Measurements from ENCODE around the gene CDH4. TPM values are rescaled to one million over a fixed set of nuclear protein-coding genes. Genes with fewer than 3 reads are reported as not detected.

The CDH4 gene
- total RNA-seq, 1 donor from 2014 or later = 0.05 TPM

GRCh38 chr20:61763740-61764400, 511.8 kb downstream of the CDH4 start:
- DNase-seq (no peak), ATAC-seq (ENCODE audit: poor library complexity) (no peak)
- intact Hi-C loops (cut with DNase I) = no loop called here

DNA sequence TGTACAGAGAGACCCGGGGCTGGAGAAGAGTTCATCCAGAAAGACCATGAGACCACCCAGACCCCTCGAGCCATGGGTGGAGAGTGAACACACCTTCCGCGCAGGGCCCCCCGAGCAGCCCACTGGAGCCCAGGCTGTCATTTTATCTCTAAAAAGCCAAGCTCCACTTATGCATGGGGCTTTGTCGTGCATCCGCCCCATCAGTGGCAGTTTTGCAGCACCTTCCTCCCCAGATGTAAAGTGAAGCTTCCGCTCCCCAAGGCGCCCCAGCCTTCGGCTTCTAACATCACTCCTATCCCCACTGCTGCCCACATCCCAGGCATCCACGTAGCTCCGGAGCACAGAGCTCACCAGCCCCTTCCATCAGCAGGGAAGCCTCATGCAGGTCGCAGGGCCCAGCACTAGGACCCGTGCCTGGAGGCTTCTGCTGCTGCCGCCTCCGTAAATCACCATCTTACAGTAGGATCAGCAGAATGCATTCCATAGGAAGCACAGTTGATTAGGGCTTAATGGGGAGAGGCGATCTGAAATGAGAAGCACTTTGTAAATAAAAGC, 512.5 kb downstream of the CDH4 start:
- no peak for ATAC-seq (ENCODE audit: poor library complexity)
- DNase-seq = no peak
- intact Hi-C loops (cut with DNase I) = no loop called here

DNA sequence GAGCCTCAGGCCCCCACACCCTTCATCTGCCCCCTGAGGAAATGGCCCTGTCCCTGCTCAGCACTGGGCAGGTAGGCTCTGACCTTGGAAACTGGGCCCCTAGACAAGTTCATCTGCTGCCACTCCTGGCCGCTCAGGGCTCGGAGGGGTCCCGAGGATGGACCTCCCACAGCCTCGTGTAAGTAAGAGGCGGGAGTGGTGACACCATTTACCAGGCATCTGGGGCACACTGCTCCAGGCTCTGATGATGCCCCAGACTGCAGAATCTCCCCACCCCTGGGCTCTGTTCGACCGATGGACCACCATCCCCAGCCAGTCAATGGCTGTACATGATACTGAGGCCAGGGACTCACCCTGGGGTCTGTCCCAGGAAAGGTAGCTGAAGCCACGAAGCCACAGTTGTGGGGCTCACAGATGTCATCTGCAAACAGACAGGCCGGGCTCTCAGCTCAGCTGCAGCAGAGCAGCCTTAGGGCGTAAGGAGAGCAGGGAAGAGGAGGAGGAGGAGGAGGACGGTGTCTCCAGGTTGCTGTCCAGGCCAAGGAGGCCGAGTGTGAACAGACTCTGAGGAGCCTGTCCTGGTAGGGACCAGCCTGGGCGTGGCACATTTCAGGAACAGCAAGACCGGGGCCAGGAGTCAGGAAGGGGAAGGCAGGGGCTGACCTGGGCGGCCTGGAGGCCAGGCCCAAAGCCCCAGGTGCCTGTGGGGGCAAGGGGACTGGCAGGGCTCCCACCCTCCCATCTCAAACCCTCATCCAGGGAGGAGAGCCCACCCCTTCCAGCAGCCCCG, 513.2 kb downstream of the CDH4 start:
- intact Hi-C loops (cut with DNase I) = no loop called here

DNA sequence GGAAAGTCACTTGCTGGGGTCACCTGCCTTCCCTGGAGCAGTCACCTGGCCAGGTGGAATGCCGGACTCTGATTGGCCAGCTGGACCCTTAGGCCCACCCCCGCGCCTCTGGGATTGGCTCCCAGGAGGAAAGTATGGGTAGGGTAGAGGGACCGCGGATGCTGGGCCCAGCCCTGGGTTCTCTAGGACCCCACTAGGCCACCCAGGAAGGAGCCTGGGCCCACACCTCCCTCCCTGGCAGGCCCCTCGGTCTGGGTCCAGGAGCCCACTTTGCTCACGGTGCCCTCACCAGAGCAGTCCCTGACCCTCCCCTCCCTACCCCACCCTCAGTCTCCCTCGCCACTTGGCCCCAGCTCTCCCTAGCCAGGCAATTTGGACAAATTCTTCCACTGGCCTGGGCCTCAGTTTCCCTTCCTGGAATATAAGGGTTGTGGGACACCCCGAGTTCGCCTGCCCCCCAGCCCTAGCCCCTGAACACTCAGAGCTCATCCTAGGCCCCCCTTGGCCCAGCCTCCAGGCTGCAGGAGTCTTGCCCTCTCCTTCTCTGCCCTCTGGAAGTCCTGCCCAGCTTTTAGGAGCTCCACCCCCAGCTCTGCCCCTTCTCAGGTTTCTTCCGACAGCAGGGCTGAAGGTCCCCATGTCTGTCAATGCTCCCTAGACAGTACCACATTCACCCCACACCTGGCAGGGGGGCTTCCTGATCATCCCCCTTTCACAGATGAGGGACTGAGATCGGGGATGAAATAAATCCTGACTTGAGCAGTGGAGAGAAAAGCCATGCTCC, 514.0 kb downstream of the CDH4 start:
- ATAC-seq (ENCODE audit: poor library complexity) (no peak), DNase-seq (no peak)
- intact Hi-C loops (cut with DNase I) = no loop called here

More for the DNA sequence above, 513.2 kb downstream of the CDH4 start:
- DNase-seq = no peak
- no peak for ATAC-seq (ENCODE audit: poor library complexity)

DNA sequence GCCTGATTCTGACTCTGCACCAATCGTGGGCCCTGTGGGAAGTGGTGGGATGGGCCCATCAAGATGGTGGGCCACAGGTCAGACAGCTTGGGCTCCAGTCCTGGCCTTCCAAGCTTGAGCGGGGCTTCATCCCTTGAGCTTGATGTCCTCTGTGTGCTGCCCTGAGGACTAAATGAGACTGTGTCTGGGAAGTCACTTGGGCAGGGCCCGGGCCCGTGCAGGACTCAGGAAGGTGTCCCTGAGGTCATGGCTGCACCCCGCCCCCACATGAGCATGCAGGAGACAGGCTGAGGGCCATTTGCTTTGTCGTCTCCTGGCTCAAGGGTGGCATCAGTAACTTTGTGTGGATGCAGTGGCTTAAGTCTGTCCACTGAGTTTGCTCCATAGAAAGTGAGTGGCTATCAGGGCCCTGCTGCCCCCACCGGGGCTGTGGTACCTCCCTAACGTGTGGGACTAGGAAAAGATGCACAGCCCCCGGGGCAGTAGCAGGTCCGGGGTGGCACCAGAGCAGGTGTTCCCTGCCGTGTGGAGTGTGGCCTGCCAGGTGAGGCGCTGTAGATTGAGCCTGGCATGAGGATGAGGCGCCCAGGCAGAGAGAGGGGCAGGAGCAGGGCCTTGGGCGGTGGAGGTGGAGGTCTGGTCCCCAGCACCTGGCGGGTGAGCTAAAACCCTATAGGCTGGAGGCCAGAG, 515.0 kb downstream of the CDH4 start:
- ATAC-seq (ENCODE audit: poor library complexity) (no peak), DNase-seq (no peak)
- intact Hi-C loops (cut with DNase I) = no loop called here

DNA sequence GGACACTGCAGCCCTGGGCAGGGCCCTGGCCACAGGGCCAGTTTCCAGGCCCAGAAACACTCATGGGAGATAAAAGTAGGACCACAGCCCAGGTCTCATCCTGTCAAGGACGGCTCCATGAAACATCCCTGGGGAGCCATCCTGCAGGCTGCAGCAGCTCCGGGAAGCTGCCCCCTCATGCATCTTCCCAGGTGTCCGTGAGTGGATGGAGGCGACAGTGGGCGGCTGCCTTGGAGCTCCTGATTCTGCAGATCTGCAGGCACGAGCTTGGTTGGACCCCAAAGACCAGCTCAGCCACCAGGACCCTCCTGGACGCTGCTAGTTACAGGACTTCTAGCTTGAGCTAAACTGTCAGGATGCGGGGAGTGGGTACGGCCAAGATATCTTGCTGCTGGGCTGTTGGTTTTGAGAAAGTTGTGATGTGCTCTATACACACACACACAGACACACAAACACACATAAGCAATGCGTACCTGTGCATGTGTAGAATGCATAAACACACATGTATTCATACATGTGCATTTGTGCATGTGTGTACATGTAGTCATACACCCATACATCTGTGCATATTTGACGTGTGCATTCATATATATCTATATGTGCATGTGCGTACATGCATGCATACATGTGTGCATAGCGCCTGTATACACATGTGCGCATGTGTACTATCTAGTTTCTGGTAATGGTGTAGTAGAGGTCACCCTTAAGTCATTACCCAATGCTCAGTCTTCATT, 515.9 kb downstream of the CDH4 start:
- ATAC-seq (ENCODE audit: poor library complexity) = no peak
- intact Hi-C loops (cut with DNase I) = no loop called here
- no peak for DNase-seq

DNA sequence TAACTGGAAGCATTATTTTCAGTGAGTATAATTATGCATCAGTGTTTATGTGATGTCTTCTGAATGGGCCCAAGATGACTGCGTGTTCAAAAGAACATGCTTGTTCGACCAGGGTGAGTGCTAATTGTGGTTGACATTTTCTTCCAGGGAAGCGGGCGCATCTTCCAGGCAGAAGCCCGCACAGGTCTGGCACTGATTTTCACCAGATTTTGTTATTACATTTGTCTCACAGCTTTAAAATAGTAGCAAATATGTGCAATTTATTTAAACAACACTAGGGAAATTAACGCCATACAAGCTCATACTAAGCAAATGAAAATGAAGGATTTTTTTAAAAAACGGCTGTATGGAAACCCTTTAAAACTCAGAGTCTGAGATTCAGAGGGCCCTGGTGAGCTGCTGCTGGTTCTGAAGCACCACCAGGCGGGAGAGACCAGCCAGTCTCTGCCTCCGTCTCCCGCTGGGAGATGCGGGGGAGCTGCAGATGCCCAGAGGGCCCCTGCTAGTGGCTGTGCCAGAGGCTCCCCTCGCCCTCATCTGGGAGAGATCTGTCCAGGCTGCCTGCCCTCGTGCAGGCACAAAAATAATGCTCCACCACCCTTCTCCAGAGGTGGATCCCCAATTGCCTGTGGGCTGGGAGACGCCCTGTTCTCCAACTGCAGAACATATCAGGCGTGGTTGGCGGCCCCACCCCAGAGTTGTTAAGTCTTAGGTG, 516.7 kb downstream of the CDH4 start:
- intact Hi-C loops (cut with DNase I) = no loop called here
- DNase-seq (no peak), ATAC-seq (ENCODE audit: poor library complexity) (no peak)

- ATAC-seq (ENCODE audit: poor library complexity) (no peak), DNase-seq (no peak)
- intact Hi-C loops (cut with DNase I) = no loop called here
These were observed 517.3 kb downstream of the CDH4 start for GRCh38 chr20:61769286-61769832.

DNA sequence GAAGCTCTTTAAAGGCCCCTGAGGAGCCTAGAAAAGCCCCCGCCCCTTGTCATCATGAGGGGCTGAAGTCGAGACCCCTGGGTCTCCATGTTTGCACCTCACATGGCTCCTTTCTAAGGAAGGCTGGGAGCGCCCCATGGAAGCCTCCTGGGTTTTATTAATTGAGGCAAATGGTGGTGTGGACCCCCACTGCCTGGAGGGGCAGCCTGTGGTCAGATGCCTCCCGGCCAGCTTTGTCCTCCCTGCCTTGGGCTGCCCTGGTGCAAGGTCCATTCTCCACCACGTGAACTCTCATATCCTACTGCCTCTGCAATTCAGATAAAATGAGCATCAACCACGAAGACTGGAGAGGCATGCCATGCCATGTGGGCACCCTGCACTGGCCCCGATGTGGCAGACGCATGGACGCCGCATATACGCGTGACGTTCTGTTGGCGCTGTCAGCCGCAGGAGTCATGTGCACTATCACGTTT, 518.1 kb downstream of the CDH4 start:
- DNase-seq = no peak
- intact Hi-C loops (cut with DNase I) = no loop called here
- no peak for ATAC-seq (ENCODE audit: poor library complexity)

GRCh38 chr20:61771805-61772350, 519.8 kb downstream of the CDH4 start:
- ATAC-seq (ENCODE audit: poor library complexity) = no peak
- intact Hi-C loops (cut with DNase I) = no loop called here
- DNase-seq = no peak

GRCh38 chr20:61772828-61773631, 521.0 kb downstream of the CDH4 start:
- intact Hi-C loops (cut with DNase I) = no loop called here
- DNase-seq (no peak), ATAC-seq (ENCODE audit: poor library complexity) (no peak)

DNA sequence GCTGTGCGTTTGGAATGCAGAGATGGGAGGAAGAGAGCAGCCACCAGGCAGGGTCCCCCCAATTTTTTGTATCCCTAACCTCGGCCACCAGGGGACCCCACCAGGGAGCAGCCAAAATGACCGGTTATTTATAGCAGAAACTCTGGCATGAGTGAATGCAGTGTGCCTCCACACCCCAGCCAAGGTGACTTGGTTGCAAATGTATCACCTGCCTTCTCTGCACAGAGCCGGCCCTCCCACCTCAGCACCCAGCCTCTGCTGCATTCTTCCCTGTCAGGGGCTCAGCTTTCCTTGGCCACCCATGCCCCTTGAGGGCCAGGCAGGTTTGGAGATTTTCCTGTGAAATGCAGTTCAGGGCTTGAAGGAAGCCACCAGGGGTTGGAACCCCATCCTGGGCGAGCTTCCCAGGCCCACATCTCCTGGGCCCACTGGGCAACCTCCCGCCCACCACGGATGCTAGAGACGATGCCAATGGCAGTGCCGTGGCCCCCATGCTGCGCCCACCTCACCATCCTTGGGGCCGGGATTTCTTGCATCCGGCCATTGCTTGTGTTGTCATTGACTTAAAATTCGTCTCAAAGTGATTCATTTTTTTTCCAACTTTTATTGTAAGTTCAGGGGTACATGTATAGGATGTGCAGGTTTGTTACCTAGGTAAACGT, 522.0 kb downstream of the CDH4 start:
- ATAC-seq (ENCODE audit: poor library complexity) = no peak
- intact Hi-C loops (cut with DNase I) = no loop called here
- DNase-seq = no peak

DNA sequence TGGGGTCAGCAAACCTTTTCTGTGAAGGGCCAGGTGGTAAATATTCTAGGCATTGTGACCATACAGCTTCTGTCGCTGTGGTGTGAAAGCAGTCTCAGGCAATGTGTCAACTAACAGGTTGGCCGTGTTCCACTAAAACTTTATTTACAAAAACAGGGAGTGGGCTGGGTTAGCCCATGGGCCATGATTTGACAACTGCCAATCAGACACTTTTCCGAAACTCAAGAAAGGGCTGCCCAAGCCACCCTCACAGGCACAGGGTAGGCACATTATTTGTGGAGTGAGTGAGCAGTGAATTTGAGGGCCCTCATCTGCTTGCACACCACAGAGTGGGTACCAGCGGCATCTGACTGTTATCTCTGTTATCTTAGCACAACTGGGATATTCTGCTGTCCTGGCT, 523.4 kb downstream of the CDH4 start:
- no peak for ATAC-seq (ENCODE audit: poor library complexity)
- intact Hi-C loops (cut with DNase I) = no loop called here

DNA sequence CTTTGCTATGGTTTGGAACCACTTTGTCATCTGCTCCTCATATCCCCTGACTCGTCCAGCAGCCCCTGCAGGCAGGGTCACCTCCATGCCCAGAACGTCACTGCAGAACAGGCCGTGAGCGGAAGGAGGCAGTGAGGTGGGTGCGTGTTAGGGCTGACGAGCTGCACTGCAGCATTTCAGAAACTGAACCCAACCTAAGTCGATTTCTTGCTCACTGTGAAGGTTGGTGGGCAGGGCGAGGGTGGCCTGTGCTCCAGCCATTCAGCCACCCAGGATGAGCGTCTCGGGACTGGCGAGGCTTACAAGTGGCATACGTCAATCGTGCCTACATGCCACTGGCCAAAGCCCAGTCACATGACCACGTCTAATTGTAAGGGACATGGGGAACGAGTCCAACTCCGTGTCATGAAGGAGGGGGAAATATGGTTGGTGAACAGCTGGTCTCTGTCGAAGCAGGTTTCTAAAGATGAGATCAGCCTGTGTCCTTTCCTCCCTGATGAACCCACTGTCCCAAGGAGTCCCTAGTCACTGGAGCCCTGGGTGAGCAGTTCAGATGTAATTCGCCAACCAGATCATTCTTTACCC, 524.5 kb downstream of the CDH4 start:
- ATAC-seq (ENCODE audit: poor library complexity) = no peak
- intact Hi-C loops (cut with DNase I) = no loop called here
- peak; percentile 13 for DNase-seq

More for the DNA sequence above, 523.4 kb downstream of the CDH4 start:
- no peak for DNase-seq

- intact Hi-C loops (cut with DNase I) = no loop called here
- ATAC-seq (ENCODE audit: poor library complexity) (no peak), DNase-seq (peak; percentile 8)
These were observed 525.9 kb downstream of the CDH4 start for GRCh38 chr20:61777773-61778494.
